GM13976 (cell line): ENCODE measurements around the gene P4HA3.

Experiments used
- DNase-seq: peaks from one replicate; pipeline ENCODE4 v3.0.0; 2012; ENCODE audit warnings: low spot score
- in situ Hi-C: fragments of 300-500 bp; cut with MboI; formaldehyde crosslinking; loops from one replicate; pipeline ENCODE4 v1.12.0; 2022; ENCODE audit warnings: low sequenced_read_pairs, mixed read lengths, inconsistent platforms; ENCODE audit not compliant: unreplicated experiment
- TF ChIP-seq, protein P1 (sequence below): IDR thresholded peaks from 2 replicates; pipeline ENCODE4 v1.5.1; 2012; ENCODE audit warnings: borderline replicate concordance, mild to moderate bottlenecking; ENCODE audit not compliant: insufficient read depth; ENCODE audit errors: extremely low read depth, missing control alignments, control extremely low read depth

P4HA3 gene

DNA sequence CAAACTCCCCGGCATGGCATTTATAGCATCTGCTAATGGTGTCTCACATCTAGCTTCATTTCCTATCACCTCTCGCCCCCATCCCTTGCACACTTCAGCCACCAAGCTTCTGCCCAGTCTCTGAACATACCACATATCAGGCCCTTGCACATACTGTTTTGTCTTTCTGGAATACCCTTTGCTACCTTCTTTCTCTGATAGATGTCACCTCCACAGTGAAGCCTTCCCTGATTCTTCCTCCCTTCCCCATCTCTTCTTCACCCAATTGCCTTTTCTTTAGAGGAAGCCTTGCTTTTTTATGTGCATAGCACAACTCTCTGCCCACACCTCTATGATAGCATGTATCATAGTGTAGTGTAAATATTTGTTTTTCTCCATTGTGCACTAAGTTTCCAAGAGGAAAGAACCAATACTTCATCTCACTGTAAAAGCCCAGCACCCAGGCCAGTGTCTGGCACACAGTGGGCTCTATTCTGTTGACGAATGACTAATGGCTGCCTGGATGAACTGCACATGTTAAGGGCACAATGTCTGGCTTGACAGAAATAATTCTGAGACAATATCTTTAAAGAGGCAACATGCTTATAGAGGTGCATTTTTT, 27.8 kb downstream of the P4HA3 start:
- TF ChIP-seq, protein P1, sequence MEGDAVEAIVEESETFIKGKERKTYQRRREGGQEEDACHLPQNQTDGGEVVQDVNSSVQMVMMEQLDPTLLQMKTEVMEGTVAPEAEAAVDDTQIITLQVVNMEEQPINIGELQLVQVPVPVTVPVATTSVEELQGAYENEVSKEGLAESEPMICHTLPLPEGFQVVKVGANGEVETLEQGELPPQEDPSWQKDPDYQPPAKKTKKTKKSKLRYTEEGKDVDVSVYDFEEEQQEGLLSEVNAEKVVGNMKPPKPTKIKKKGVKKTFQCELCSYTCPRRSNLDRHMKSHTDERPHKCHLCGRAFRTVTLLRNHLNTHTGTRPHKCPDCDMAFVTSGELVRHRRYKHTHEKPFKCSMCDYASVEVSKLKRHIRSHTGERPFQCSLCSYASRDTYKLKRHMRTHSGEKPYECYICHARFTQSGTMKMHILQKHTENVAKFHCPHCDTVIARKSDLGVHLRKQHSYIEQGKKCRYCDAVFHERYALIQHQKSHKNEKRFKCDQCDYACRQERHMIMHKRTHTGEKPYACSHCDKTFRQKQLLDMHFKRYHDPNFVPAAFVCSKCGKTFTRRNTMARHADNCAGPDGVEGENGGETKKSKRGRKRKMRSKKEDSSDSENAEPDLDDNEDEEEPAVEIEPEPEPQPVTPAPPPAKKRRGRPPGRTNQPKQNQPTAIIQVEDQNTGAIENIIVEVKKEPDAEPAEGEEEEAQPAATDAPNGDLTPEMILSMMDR: no peak
- in situ Hi-C loops: no loop called here

GRCh38 chr11:74282914-74283371, 28.5 kb downstream of the P4HA3 start:
- no peak for DNase-seq
- in situ Hi-C loops: no loop called here
- TF ChIP-seq, protein P1: no peak

More for the DNA sequence above, 27.8 kb downstream of the P4HA3 start:
- no peak for DNase-seq

GRCh38 chr11:74282421-74282820, 29.0 kb downstream of the P4HA3 start:
- TF ChIP-seq, protein P1: no peak
- in situ Hi-C loops: no loop called here
- DNase-seq: no peak

- in situ Hi-C loops: no loop called here
- DNase-seq: no peak
- TF ChIP-seq, protein P1: no peak
Observed at GRCh38 chr11:74280494-74280893, 30.9 kb downstream of the P4HA3 start.

DNA sequence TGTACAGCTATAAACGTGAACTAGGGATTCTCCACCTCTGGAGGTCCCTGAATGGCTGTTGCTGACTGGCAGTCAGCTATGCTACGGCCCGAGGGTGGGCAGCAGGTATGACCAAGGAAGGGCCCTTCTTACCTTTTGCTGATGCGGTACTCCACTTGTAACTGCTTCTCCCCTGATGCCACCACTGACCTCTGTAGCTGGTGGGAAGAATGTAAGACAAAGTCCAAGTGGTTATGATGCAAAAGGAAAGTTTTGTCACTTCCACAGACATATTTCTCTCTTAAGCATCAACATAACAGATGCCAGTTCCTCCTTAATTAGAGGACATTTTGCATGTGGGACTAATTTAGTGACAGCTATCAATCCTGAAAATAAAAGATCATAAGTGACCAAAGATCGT, 32.2 kb downstream of the P4HA3 start:
- TF ChIP-seq, protein P1: no peak
- no peak for DNase-seq
- in situ Hi-C loops: no loop called here

- no peak for DNase-seq
- in situ Hi-C loops: no loop called here
Observed at GRCh38 chr11:74278721-74279161, 32.7 kb downstream of the P4HA3 start.

More at GRCh38 chr11:74278721-74279161, 32.7 kb downstream of the P4HA3 start:
- TF ChIP-seq, protein P1: no peak
